Activated CD4-positive, alpha-beta T cell treated with anti-CD3 and anti-CD28 coated beads, Interleukin-2, Interleukin-4, amounts not matched to agents 100 ng/mL and 50 ng/mL, durations not matched to agents 16 hours and 8 hours (primary cell): ENCODE data around the gene CHSY1.
A peak's percentile ranks its signal among the peaks of the same experiment; 100 is the strongest.
"Not testable (repeated sequence)": the region's sequence is repeated elsewhere in the genome, so short reads cannot be mapped to it uniquely, and the experiment has no call there.

Source experiments
- DNase-seq: peaks from one replicate; pipeline ENCODE4 v3.0.0-alpha.2; 2020; ENCODE audit warnings: low spot score

The CHSY1 gene

GRCh38 chr15:101244889-101245668 is 6.8 kb downstream of the CHSY1 start:
- DNase-seq, result no peak

GRCh38 chr15:101244036-101244781 is 7.6 kb downstream of the CHSY1 start:
- no peak for DNase-seq

- DNase-seq, result no peak
These were observed 8.4 kb downstream of the CHSY1 start for GRCh38 chr15:101243420-101243819.

- DNase-seq, result no peak
These were observed 8.9 kb downstream of the CHSY1 start for GRCh38 chr15:101242999-101243336.

GRCh38 chr15:101242160-101242998 is 9.5 kb downstream of the CHSY1 start:
- DNase-seq, result peak; percentile 82

GRCh38 chr15:101240358-101240757 is 11.5 kb downstream of the CHSY1 start:
- DNase-seq, result no peak

- no peak for DNase-seq
These were observed 12.1 kb downstream of the CHSY1 start for GRCh38 chr15:101239724-101240136.

GRCh38 chr15:101237251-101237650 is 14.6 kb downstream of the CHSY1 start:
- DNase-seq, result no peak

GRCh38 chr15:101233651-101234280 is 18.1 kb downstream of the CHSY1 start:
- DNase-seq, result no peak

GRCh38 chr15:101232677-101233076 is 19.2 kb downstream of the CHSY1 start:
- no peak for DNase-seq

GRCh38 chr15:101228313-101228712 is 23.5 kb downstream of the CHSY1 start:
- no peak for DNase-seq

- DNase-seq, result no peak
These were observed 26.2 kb downstream of the CHSY1 start for GRCh38 chr15:101225658-101226057.

- DNase-seq, result no peak
These were observed 29.9 kb downstream of the CHSY1 start for GRCh38 chr15:101221902-101222301.

GRCh38 chr15:101220060-101220459 is 31.8 kb downstream of the CHSY1 start:
- no peak for DNase-seq

- DNase-seq, result no peak
These were observed 32.4 kb downstream of the CHSY1 start for GRCh38 chr15:101219441-101219840.

- DNase-seq, result no peak
These were observed 34.4 kb downstream of the CHSY1 start for GRCh38 chr15:101217446-101217845.

GRCh38 chr15:101216100-101216499 is 35.7 kb downstream of the CHSY1 start:
- no peak for DNase-seq

GRCh38 chr15:101215681-101216080 is 36.2 kb downstream of the CHSY1 start:
- no peak for DNase-seq

GRCh38 chr15:101214435-101215097 is 37.3 kb downstream of the CHSY1 start:
- DNase-seq, result not testable (repeated sequence)

- DNase-seq, result no peak
These were observed 38.3 kb downstream of the CHSY1 start for GRCh38 chr15:101213570-101213969.

GRCh38 chr15:101213147-101213546 is 38.7 kb downstream of the CHSY1 start:
- no peak for DNase-seq

- DNase-seq, result no peak
These were observed 40.0 kb downstream of the CHSY1 start for GRCh38 chr15:101211897-101212296.
